ENCODE measurements around the gene CTSZ. TPM values are rescaled to one million over a fixed set of nuclear protein-coding genes. Genes with fewer than 3 reads are reported as not detected.

Gene CTSZ
- total and polyA plus RNA-seq, 4 donors: 11.8 to 233 (median 188) TPM

DNA sequence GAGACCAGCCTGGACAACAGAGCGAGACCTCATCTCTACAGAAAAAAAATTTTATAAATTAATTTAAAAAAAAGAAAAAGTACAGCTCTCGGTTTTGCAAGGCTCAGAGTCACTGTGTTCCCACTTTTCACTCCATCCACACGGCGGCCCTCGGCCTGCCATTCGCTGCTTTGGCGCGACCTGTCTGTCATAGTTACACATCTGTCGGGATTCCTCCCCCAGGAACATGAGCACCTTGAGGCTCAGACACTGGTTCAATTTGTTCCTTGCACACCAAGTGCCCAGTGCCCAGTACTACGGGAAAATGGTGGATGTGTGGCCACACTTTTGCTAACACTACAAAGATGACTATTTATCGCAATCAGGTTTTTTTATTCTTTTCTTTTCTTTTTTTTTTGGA is 8.4 kb downstream of the CTSZ start:
- no peaks in the 10 kb centered on the region for H3K27me3 ChIP-seq (ENCODE audit: control insufficient read depth in 4 of 4, insufficient read depth in 4 of 4, low read length in 3 of 4)
- 97% methylated on average over 11 of the region's 11 CpGs for WGBS
- no peak overlapping the region for H3K9ac ChIP-seq (ENCODE audit: low read depth in 1 of 2, low read length in 2 of 2)
- H3K36me3 ChIP-seq (ENCODE audit: control insufficient read depth in 4 of 4, insufficient read depth in 3 of 4, low read depth in 1 of 4, low read length in 3 of 4): peaks cover 21 to 37% (median 27%) of the 10 kb centered on the region in 4 donors
- no peak for DNase-seq (ENCODE audit: low spot score)
- no peaks in the 10 kb centered on the region for H3K9me3 ChIP-seq (ENCODE audit: control insufficient read depth in 4 of 4, low read length in 3 of 4)
- peaks cover 16 to 35% (median 27%) of the 10 kb centered on the region in 4 donors for H3K4me1 ChIP-seq (ENCODE audit: control insufficient read depth in 4 of 4, insufficient read depth in 4 of 4, low read length in 3 of 4)
- TF ChIP-seq CTCF (IDR thresholded peaks at IDR 0.05; ENCODE audit: low read depth, low read length, missing input control): no peak
- TF ChIP-seq, protein P1, sequence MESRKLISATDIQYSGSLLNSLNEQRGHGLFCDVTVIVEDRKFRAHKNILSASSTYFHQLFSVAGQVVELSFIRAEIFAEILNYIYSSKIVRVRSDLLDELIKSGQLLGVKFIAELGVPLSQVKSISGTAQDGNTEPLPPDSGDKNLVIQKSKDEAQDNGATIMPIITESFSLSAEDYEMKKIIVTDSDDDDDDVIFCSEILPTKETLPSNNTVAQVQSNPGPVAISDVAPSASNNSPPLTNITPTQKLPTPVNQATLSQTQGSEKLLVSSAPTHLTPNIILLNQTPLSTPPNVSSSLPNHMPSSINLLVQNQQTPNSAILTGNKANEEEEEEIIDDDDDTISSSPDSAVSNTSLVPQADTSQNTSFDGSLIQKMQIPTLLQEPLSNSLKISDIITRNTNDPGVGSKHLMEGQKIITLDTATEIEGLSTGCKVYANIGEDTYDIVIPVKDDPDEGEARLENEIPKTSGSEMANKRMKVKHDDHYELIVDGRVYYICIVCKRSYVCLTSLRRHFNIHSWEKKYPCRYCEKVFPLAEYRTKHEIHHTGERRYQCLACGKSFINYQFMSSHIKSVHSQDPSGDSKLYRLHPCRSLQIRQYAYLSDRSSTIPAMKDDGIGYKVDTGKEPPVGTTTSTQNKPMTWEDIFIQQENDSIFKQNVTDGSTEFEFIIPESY (IDR thresholded peaks at IDR 0.05): no peak
- TF ChIP-seq JUND (IDR thresholded peaks at IDR 0.05): no peak
- no peak for TF ChIP-seq TAF1 (conservative IDR thresholded peaks at IDR 0.05)
- no peak for TF ChIP-seq FOXA2 (IDR thresholded peaks at IDR 0.05)
- no peak for TF ChIP-seq GABPA (IDR thresholded peaks at IDR 0.05 in 1 of 2, conservative IDR thresholded peaks at IDR 0.05 in 1 of 2)
- TF ChIP-seq NR2F2 (IDR thresholded peaks at IDR 0.05): no peak
- TF ChIP-seq HNF4G (IDR thresholded peaks at IDR 0.05): no peak
- TF ChIP-seq, protein P2, sequence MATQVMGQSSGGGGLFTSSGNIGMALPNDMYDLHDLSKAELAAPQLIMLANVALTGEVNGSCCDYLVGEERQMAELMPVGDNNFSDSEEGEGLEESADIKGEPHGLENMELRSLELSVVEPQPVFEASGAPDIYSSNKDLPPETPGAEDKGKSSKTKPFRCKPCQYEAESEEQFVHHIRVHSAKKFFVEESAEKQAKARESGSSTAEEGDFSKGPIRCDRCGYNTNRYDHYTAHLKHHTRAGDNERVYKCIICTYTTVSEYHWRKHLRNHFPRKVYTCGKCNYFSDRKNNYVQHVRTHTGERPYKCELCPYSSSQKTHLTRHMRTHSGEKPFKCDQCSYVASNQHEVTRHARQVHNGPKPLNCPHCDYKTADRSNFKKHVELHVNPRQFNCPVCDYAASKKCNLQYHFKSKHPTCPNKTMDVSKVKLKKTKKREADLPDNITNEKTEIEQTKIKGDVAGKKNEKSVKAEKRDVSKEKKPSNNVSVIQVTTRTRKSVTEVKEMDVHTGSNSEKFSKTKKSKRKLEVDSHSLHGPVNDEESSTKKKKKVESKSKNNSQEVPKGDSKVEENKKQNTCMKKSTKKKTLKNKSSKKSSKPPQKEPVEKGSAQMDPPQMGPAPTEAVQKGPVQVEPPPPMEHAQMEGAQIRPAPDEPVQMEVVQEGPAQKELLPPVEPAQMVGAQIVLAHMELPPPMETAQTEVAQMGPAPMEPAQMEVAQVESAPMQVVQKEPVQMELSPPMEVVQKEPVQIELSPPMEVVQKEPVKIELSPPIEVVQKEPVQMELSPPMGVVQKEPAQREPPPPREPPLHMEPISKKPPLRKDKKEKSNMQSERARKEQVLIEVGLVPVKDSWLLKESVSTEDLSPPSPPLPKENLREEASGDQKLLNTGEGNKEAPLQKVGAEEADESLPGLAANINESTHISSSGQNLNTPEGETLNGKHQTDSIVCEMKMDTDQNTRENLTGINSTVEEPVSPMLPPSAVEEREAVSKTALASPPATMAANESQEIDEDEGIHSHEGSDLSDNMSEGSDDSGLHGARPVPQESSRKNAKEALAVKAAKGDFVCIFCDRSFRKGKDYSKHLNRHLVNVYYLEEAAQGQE (IDR thresholded peaks at IDR 0.05): no peak
- no peak overlapping the region for H3K27ac ChIP-seq (ENCODE audit: low read depth in 1 of 2, low read length in 2 of 2)
- no peak overlapping the region for H3K4me3 ChIP-seq (ENCODE audit: low read depth in 1 of 3, low read length in 3 of 3)

GRCh38 chr20:58997141-58997770 is 9.8 kb downstream of the CTSZ start:
- DNase-seq (ENCODE audit: low spot score): no peak
- WGBS: 94% methylated on average over 24 of the region's 24 CpGs
- H3K4me3 ChIP-seq (ENCODE audit: low read depth in 1 of 3, low read length in 3 of 3): no peak overlapping the region
- no peaks in the 10 kb centered on the region for H3K9me3 ChIP-seq (ENCODE audit: control insufficient read depth in 4 of 4, low read length in 3 of 4)
- H3K9ac ChIP-seq (ENCODE audit: low read depth in 1 of 2, low read length in 2 of 2): no peak overlapping the region
- H3K27ac ChIP-seq (ENCODE audit: low read depth in 1 of 2, low read length in 2 of 2): peak overlapping the region in 1 of 2 donors; percentile 98
- TF ChIP-seq, protein P1 (IDR thresholded peaks at IDR 0.05): no peak
- TF ChIP-seq, protein P2 (IDR thresholded peaks at IDR 0.05): no peak
- TF ChIP-seq CTCF (IDR thresholded peaks at IDR 0.05; ENCODE audit: low read depth, low read length, missing input control): no peak
- TF ChIP-seq NR2F2 (IDR thresholded peaks at IDR 0.05): no peak
- no peak for TF ChIP-seq YY1 (IDR thresholded peaks at IDR 0.05)
- TF ChIP-seq, protein P3, sequence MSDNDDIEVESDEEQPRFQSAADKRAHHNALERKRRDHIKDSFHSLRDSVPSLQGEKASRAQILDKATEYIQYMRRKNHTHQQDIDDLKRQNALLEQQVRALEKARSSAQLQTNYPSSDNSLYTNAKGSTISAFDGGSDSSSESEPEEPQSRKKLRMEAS (IDR thresholded peaks at IDR 0.05): no peak
- no peak for TF ChIP-seq GABPA (IDR thresholded peaks at IDR 0.05 in 1 of 2, conservative IDR thresholded peaks at IDR 0.05 in 1 of 2)
- no peak for TF ChIP-seq SP1 (IDR thresholded peaks at IDR 0.05)
- TF ChIP-seq, protein P4, sequence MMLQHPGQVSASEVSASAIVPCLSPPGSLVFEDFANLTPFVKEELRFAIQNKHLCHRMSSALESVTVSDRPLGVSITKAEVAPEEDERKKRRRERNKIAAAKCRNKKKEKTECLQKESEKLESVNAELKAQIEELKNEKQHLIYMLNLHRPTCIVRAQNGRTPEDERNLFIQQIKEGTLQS (IDR thresholded peaks at IDR 0.05): no peak
- no peak for TF ChIP-seq TAF1 (conservative IDR thresholded peaks at IDR 0.05)
- H3K27me3 ChIP-seq (ENCODE audit: control insufficient read depth in 4 of 4, insufficient read depth in 4 of 4, low read length in 3 of 4): no peaks in the 10 kb centered on the region
- peaks cover 19 to 40% (median 28%) of the 10 kb centered on the region in 4 donors for H3K36me3 ChIP-seq (ENCODE audit: control insufficient read depth in 4 of 4, insufficient read depth in 3 of 4, low read depth in 1 of 4, low read length in 3 of 4)
- H3K4me1 ChIP-seq (ENCODE audit: control insufficient read depth in 4 of 4, insufficient read depth in 4 of 4, low read length in 3 of 4): peaks cover 20 to 42% (median 34%) of the 10 kb centered on the region in 4 donors
